ENCODE measurements around the gene PDHB.

- no peak for TF ChIP-seq CTCF (conservative IDR thresholded peaks at IDR 0.05)
- TF ChIP-seq ZFX (IDR thresholded peaks at IDR 0.05) = no peak
Measured at GRCh38 chr3:58409663-58410062, 24.0 kb downstream of the PDHB start.
